ENCODE results near the gene GZMA. TPM values are rescaled to one million over a fixed set of nuclear protein-coding genes. Genes with fewer than 3 reads are reported as not detected.
"Not testable (repeated sequence)": the region's sequence is repeated elsewhere in the genome, so short reads cannot be mapped to it uniquely, and the experiment has no call there.

The GZMA gene
- total and polyA plus RNA-seq, 4 donors: 0.20 to 0.39 (median 0.24) TPM; not detected in 1

- Histone ChIP-seq H3K4me3 (ENCODE audit: low read depth, low read length) (no peak overlapping the region), H3K27me3 (ENCODE audit: control insufficient read depth, insufficient read depth, low read length) (no peaks in the 10 kb centered on the region), H3K36me3 (ENCODE audit: control insufficient read depth, insufficient read depth, low read length) (no peaks in the 10 kb centered on the region), H3K9me3 (ENCODE audit: control insufficient read depth, insufficient read depth, low read length) (no peaks in the 10 kb centered on the region), H3K27ac (ENCODE audit: low read depth, low read length) (no peak overlapping the region), H3K4me1 (ENCODE audit: control insufficient read depth, insufficient read depth, low read length) (no peaks in the 10 kb centered on the region)
- DNase-seq (ENCODE audit: low read depth in 4 of 6, low spot score in 6 of 6): no peak
- WGBS (ENCODE audit: insufficient coverage): 100% methylated on average over 1 of the region's 3 CpGs
Observed at GRCh38 chr5:55073211-55073610, 29.2 kb upstream of the GZMA start.

GRCh38 chr5:55081541-55081940 lies 20.9 kb upstream of the GZMA start:
- Histone ChIP-seq H3K27ac (ENCODE audit: low read depth, low read length) (no peak overlapping the region), H3K9me3 (ENCODE audit: control insufficient read depth, insufficient read depth, low read length) (no peaks in the 10 kb centered on the region), H3K4me3 (ENCODE audit: low read depth, low read length) (no peak overlapping the region), H3K4me1 (ENCODE audit: control insufficient read depth, insufficient read depth, low read length) (no peaks in the 10 kb centered on the region), H3K36me3 (ENCODE audit: control insufficient read depth, insufficient read depth, low read length) (no peaks in the 10 kb centered on the region), H3K27me3 (ENCODE audit: control insufficient read depth, insufficient read depth, low read length) (no peaks in the 10 kb centered on the region)
- DNase-seq (ENCODE audit: low read depth in 4 of 6, low spot score in 6 of 6): peak in 1 of 6 donors; percentile 4

- H3K4me1 ChIP-seq (ENCODE audit: control insufficient read depth, insufficient read depth, low read length); H3K9me3 ChIP-seq (ENCODE audit: control insufficient read depth, insufficient read depth, low read length); DNase-seq (ENCODE audit: low read depth in 4 of 6, low spot score in 6 of 6); H3K36me3 ChIP-seq (ENCODE audit: control insufficient read depth, insufficient read depth, low read length); H3K4me3 ChIP-seq (ENCODE audit: low read depth, low read length); H3K27me3 ChIP-seq (ENCODE audit: control insufficient read depth, insufficient read depth, low read length); H3K27ac ChIP-seq (ENCODE audit: low read depth, low read length): not testable (repeated sequence)
- 85% methylated on average over 2 of the region's 2 CpGs for WGBS (ENCODE audit: insufficient coverage)
Observed at GRCh38 chr5:55089301-55089700, 13.1 kb upstream of the GZMA start.

GRCh38 chr5:55091011-55091410 lies 11.4 kb upstream of the GZMA start:
- H3K9me3 ChIP-seq (ENCODE audit: control insufficient read depth, insufficient read depth, low read length); DNase-seq (ENCODE audit: low read depth in 4 of 6, low spot score in 6 of 6); H3K4me1 ChIP-seq (ENCODE audit: control insufficient read depth, insufficient read depth, low read length); H3K4me3 ChIP-seq (ENCODE audit: low read depth, low read length); H3K27me3 ChIP-seq (ENCODE audit: control insufficient read depth, insufficient read depth, low read length); H3K27ac ChIP-seq (ENCODE audit: low read depth, low read length); H3K36me3 ChIP-seq (ENCODE audit: control insufficient read depth, insufficient read depth, low read length): not testable (repeated sequence)
- WGBS (ENCODE audit: insufficient coverage): 91% methylated on average over 4 of the region's 6 CpGs

- Histone ChIP-seq H3K36me3 (ENCODE audit: control insufficient read depth, insufficient read depth, low read length) (no peaks in the 10 kb centered on the region), H3K27ac (ENCODE audit: low read depth, low read length) (no peak overlapping the region), H3K4me3 (ENCODE audit: low read depth, low read length) (no peak overlapping the region), H3K4me1 (ENCODE audit: control insufficient read depth, insufficient read depth, low read length) (no peaks in the 10 kb centered on the region), H3K9me3 (ENCODE audit: control insufficient read depth, insufficient read depth, low read length) (no peaks in the 10 kb centered on the region), H3K27me3 (ENCODE audit: control insufficient read depth, insufficient read depth, low read length) (no peaks in the 10 kb centered on the region)
- 62% methylated on average over 2 of the region's 3 CpGs for WGBS (ENCODE audit: insufficient coverage)
- DNase-seq (ENCODE audit: low read depth in 4 of 6, low spot score in 6 of 6): no peak
Observed at GRCh38 chr5:55096182-55096581, 6.3 kb upstream of the GZMA start.

- Histone ChIP-seq H3K4me1 (ENCODE audit: control insufficient read depth, insufficient read depth, low read length) (no peaks in the 10 kb centered on the region), H3K4me3 (ENCODE audit: low read depth, low read length) (no peak overlapping the region), H3K27me3 (ENCODE audit: control insufficient read depth, insufficient read depth, low read length) (no peaks in the 10 kb centered on the region), H3K27ac (ENCODE audit: low read depth, low read length) (no peak overlapping the region), H3K36me3 (ENCODE audit: control insufficient read depth, insufficient read depth, low read length) (no peaks in the 10 kb centered on the region), H3K9me3 (ENCODE audit: control insufficient read depth, insufficient read depth, low read length) (no peaks in the 10 kb centered on the region)
- WGBS (ENCODE audit: insufficient coverage): 75% methylated on average over 5 of the region's 6 CpGs
- no peak for DNase-seq (ENCODE audit: low read depth in 4 of 6, low spot score in 6 of 6)
Observed at GRCh38 chr5:55096861-55097260, 5.6 kb upstream of the GZMA start.

GRCh38 chr5:55101148-55101547 lies 1.3 kb upstream of the GZMA start:
- H3K27ac ChIP-seq (ENCODE audit: low read depth, low read length); H3K9me3 ChIP-seq (ENCODE audit: control insufficient read depth, insufficient read depth, low read length); DNase-seq (ENCODE audit: low read depth in 4 of 6, low spot score in 6 of 6); H3K27me3 ChIP-seq (ENCODE audit: control insufficient read depth, insufficient read depth, low read length); H3K4me1 ChIP-seq (ENCODE audit: control insufficient read depth, insufficient read depth, low read length); H3K4me3 ChIP-seq (ENCODE audit: low read depth, low read length); H3K36me3 ChIP-seq (ENCODE audit: control insufficient read depth, insufficient read depth, low read length): not testable (repeated sequence)

GRCh38 chr5:55101556-55102276 lies 730 bp upstream of the GZMA start:
- no peak overlapping the region for H3K4me3 ChIP-seq (ENCODE audit: low read depth, low read length)
- no peak overlapping the region for H3K27ac ChIP-seq (ENCODE audit: low read depth, low read length)
- DNase-seq (ENCODE audit: low read depth in 4 of 6, low spot score in 6 of 6): no peak
- WGBS (ENCODE audit: insufficient coverage): no CpG with 5 or more reads among the region's 5 CpGs
- H3K4me1 ChIP-seq (ENCODE audit: control insufficient read depth, insufficient read depth, low read length): no peaks in the 10 kb centered on the region
- no peaks in the 10 kb centered on the region for H3K27me3 ChIP-seq (ENCODE audit: control insufficient read depth, insufficient read depth, low read length)
- no peaks in the 10 kb centered on the region for H3K9me3 ChIP-seq (ENCODE audit: control insufficient read depth, insufficient read depth, low read length)
- H3K36me3 ChIP-seq (ENCODE audit: control insufficient read depth, insufficient read depth, low read length): no peaks in the 10 kb centered on the region

- no peak for DNase-seq (ENCODE audit: low read depth in 4 of 6, low spot score in 6 of 6)
- no CpG with 5 or more reads among the region's 2 CpGs for WGBS (ENCODE audit: insufficient coverage)
- no peak overlapping the region for H3K27ac ChIP-seq (ENCODE audit: low read depth, low read length)
- H3K4me1 ChIP-seq (ENCODE audit: control insufficient read depth, insufficient read depth, low read length): no peaks in the 10 kb centered on the region
- no peak overlapping the region for H3K4me3 ChIP-seq (ENCODE audit: low read depth, low read length)
- no peaks in the 10 kb centered on the region for H3K36me3 ChIP-seq (ENCODE audit: control insufficient read depth, insufficient read depth, low read length)
- no peaks in the 10 kb centered on the region for H3K9me3 ChIP-seq (ENCODE audit: control insufficient read depth, insufficient read depth, low read length)
- no peaks in the 10 kb centered on the region for H3K27me3 ChIP-seq (ENCODE audit: control insufficient read depth, insufficient read depth, low read length)
Observed at GRCh38 chr5:55104036-55104772, 1.8 kb downstream of the GZMA start.
